ENCODE results near the gene DRC7.

DNA sequence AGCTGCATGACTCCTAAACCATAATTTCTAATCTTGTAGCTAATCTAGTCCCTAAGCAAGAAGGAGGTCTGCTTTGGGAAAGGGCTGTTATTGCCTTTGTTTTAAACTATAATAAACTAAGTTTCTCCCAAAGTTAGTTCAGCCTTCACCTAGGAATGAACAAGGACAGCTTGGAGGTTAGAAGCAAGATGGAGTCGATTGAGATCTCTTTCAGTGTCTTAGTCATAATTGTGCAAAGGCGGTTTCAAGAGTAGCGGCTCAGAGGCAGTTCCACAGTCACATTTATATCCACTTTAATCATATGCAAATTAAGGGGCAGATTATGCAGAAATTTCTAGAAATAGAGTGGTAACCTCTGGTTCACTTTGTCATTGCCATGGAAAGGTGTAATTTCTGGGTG lies 17.4 kb downstream of the DRC7 start:
- TF ChIP-seq CTCF (IDR thresholded peaks at IDR 0.05) = no peak
- no peak for TF ChIP-seq POLR2A (IDR thresholded peaks at IDR 0.05)

Measured in thyroid gland (tissue), 4 donors.